Esophagus mucosa (tissue), 1 donor: ENCODE data around the gene PLXDC2. TPM values are rescaled to one million over a fixed set of nuclear protein-coding genes. Genes with fewer than 3 reads are reported as not detected.
"Not testable (repeated sequence)": the region's sequence is repeated elsewhere in the genome, so short reads cannot be mapped to it uniquely, and the experiment has no call there.

ENCODE experiments used
- ATAC-seq: fragments of 200-7000 bp; cut with Tn5 transposase; one replicate; pipeline ENCODE4 v1.9.1; 2020
- total RNA-seq: library from RNA; stranded (reverse); gene quantifications from one replicate; pipeline ENCODE4 v1.2.4, GENCODE V29; 2023
- donor health status: DM: yes; HTN: yes; CAD: no.

Gene PLXDC2
- total RNA-seq, 1 donor from 2014 or later = 24.3 TPM

- ATAC-seq = no peak
Measured at GRCh38 chr10:19986591-19986990, 170.4 kb downstream of the PLXDC2 start.

- ATAC-seq = no peak
Measured at GRCh38 chr10:19987931-19988330, 171.7 kb downstream of the PLXDC2 start.

GRCh38 chr10:19993714-19994315 lies 177.6 kb downstream of the PLXDC2 start:
- no peak for ATAC-seq

- ATAC-seq = no peak
Measured at GRCh38 chr10:19998482-19998881, 182.2 kb downstream of the PLXDC2 start.

- ATAC-seq = no peak
Measured at GRCh38 chr10:19999431-19999830, 183.2 kb downstream of the PLXDC2 start.

- ATAC-seq = not testable (repeated sequence)
Measured at GRCh38 chr10:20002026-20002425, 185.8 kb downstream of the PLXDC2 start.

- ATAC-seq = no peak
Measured at GRCh38 chr10:20002657-20003056, 186.4 kb downstream of the PLXDC2 start.

GRCh38 chr10:20004087-20004523 lies 187.9 kb downstream of the PLXDC2 start:
- ATAC-seq = no peak

GRCh38 chr10:20005638-20006037 lies 189.4 kb downstream of the PLXDC2 start:
- no peak for ATAC-seq

GRCh38 chr10:20006169-20006870 lies 190.1 kb downstream of the PLXDC2 start:
- ATAC-seq = no peak

- ATAC-seq = no peak
Measured at GRCh38 chr10:20007426-20007825, 191.2 kb downstream of the PLXDC2 start.

- no peak for ATAC-seq
Measured at GRCh38 chr10:20013991-20014750, 197.9 kb downstream of the PLXDC2 start.

- ATAC-seq = no peak
Measured at GRCh38 chr10:20017961-20018360, 201.7 kb downstream of the PLXDC2 start.

- no peak for ATAC-seq
Measured at GRCh38 chr10:20020677-20021076, 204.4 kb downstream of the PLXDC2 start.

GRCh38 chr10:20029523-20029922 lies 213.3 kb downstream of the PLXDC2 start:
- ATAC-seq = no peak

GRCh38 chr10:20033476-20033875 lies 217.2 kb downstream of the PLXDC2 start:
- ATAC-seq = no peak

GRCh38 chr10:20034732-20035131 lies 218.5 kb downstream of the PLXDC2 start:
- peak; percentile 83 for ATAC-seq

- ATAC-seq = no peak
Measured at GRCh38 chr10:20040012-20040411, 223.8 kb downstream of the PLXDC2 start.

GRCh38 chr10:20041931-20042330 lies 225.7 kb downstream of the PLXDC2 start:
- ATAC-seq = no peak

- ATAC-seq = not testable (repeated sequence)
Measured at GRCh38 chr10:20045100-20045499, 228.9 kb downstream of the PLXDC2 start.

- no peak for ATAC-seq
Measured at GRCh38 chr10:20048161-20048560, 231.9 kb downstream of the PLXDC2 start.

GRCh38 chr10:20058135-20058534 lies 241.9 kb downstream of the PLXDC2 start:
- ATAC-seq = no peak

- ATAC-seq = no peak
Measured at GRCh38 chr10:20059084-20059835, 243.0 kb downstream of the PLXDC2 start.
